ENCODE data around the gene RGS3. TPM values are rescaled to one million over a fixed set of nuclear protein-coding genes. Genes with fewer than 3 reads are reported as not detected.

Gene RGS3
- total RNA-seq, 1 donor from 2014 or later = 158 TPM

DNA sequence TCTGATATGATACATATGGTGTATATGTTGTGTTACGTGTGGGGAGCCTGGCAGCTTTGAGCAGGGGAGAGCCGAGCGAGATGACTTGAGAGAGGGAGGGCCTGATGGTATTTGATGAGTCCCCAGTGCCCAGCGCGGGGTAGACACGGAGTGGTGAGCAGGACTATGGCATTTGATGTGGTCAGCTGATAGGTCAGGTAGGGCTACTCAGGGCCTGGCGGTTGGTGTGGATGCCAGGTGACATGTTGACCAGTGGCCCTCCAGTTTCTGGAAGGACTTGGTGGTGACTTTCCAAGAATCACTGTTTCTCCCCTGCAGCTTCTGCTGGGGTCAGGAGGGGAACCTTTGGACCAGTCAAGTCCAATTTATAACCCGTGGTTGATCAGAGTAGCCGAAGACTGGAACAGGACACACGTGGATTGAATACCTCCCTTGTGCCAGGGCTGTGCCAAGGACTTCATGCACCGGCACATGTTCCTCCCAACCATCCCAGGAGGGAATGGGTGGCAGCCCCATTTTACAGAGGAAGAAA, 148.8 kb downstream of the RGS3 start:
- Histone ChIP-seq H3K36me3 (ENCODE audit: control insufficient read depth, insufficient read depth, low read length) (no peaks in the 10 kb centered on the region), H3K4me3 (ENCODE audit: low read depth, low read length) (no peak overlapping the region), H3K27me3 (ENCODE audit: control insufficient read depth, insufficient read depth, low read length) (no peaks in the 10 kb centered on the region)
- TF ChIP-seq, protein P1, sequence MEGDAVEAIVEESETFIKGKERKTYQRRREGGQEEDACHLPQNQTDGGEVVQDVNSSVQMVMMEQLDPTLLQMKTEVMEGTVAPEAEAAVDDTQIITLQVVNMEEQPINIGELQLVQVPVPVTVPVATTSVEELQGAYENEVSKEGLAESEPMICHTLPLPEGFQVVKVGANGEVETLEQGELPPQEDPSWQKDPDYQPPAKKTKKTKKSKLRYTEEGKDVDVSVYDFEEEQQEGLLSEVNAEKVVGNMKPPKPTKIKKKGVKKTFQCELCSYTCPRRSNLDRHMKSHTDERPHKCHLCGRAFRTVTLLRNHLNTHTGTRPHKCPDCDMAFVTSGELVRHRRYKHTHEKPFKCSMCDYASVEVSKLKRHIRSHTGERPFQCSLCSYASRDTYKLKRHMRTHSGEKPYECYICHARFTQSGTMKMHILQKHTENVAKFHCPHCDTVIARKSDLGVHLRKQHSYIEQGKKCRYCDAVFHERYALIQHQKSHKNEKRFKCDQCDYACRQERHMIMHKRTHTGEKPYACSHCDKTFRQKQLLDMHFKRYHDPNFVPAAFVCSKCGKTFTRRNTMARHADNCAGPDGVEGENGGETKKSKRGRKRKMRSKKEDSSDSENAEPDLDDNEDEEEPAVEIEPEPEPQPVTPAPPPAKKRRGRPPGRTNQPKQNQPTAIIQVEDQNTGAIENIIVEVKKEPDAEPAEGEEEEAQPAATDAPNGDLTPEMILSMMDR (IDR thresholded peaks at IDR 0.05; ENCODE audit: insufficient read depth, low read length, poor library complexity, severe bottlenecking) = no peak
- no peak for DNase-seq (ENCODE audit: low read depth)

DNA sequence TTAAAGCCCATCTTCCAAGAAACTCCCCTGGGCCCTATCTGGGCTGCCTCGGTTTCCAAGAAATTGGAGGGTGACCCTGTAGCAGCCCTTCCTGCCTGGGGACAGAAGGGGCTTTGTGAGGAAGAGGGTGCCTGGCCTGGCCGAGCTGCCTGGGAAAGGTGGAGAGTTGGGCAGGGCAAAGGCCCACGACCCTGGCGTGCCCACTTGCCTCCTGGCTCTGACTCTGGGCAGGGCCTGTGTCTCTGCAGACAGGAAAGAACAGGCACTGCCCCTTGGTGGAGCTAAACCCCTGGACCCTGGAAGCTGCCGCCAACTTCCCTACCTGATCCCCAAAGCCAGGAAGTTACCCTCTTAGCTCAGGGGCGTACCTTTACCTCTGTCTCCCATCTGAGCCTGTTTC, 149.3 kb downstream of the RGS3 start:
- no peaks in the 10 kb centered on the region for H3K27me3 ChIP-seq (ENCODE audit: control insufficient read depth, insufficient read depth, low read length)
- TF ChIP-seq, protein P1 (IDR thresholded peaks at IDR 0.05; ENCODE audit: insufficient read depth, low read length, poor library complexity, severe bottlenecking) = no peak
- no peaks in the 10 kb centered on the region for H3K36me3 ChIP-seq (ENCODE audit: control insufficient read depth, insufficient read depth, low read length)
- H3K4me3 ChIP-seq (ENCODE audit: low read depth, low read length) = no peak overlapping the region
- no peak for DNase-seq (ENCODE audit: low read depth)

DNA sequence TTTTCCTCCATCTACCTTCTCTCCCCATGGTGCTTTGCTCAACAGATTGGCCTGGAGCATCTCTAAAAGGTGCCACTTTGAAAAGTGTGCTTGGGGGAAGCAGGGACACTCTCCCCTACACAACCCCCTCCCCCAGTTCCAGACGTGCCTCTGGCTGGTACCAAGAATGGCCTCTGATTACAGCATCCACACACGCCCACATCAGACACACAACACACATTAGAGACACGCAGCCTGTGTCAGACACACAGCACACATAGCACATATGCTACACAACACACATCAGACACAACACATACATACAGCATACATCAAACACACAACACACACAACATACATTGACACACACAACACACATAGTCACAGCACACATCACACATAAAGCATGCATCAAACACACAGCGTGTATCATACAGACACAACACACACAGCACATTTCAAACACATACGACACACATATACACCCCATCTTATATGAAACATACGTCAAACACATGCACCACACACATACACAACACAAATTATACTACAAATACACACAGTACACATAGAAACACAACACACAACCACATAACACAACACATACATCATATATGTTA, 150.4 kb downstream of the RGS3 start:
- Histone ChIP-seq H3K36me3 (ENCODE audit: control insufficient read depth, insufficient read depth, low read length) (no peaks in the 10 kb centered on the region), H3K27me3 (ENCODE audit: control insufficient read depth, insufficient read depth, low read length) (no peaks in the 10 kb centered on the region), H3K4me3 (ENCODE audit: low read depth, low read length) (no peak overlapping the region)
- TF ChIP-seq, protein P1 (IDR thresholded peaks at IDR 0.05; ENCODE audit: insufficient read depth, low read length, poor library complexity, severe bottlenecking) = no peak
- DNase-seq (ENCODE audit: low read depth) = no peak

DNA sequence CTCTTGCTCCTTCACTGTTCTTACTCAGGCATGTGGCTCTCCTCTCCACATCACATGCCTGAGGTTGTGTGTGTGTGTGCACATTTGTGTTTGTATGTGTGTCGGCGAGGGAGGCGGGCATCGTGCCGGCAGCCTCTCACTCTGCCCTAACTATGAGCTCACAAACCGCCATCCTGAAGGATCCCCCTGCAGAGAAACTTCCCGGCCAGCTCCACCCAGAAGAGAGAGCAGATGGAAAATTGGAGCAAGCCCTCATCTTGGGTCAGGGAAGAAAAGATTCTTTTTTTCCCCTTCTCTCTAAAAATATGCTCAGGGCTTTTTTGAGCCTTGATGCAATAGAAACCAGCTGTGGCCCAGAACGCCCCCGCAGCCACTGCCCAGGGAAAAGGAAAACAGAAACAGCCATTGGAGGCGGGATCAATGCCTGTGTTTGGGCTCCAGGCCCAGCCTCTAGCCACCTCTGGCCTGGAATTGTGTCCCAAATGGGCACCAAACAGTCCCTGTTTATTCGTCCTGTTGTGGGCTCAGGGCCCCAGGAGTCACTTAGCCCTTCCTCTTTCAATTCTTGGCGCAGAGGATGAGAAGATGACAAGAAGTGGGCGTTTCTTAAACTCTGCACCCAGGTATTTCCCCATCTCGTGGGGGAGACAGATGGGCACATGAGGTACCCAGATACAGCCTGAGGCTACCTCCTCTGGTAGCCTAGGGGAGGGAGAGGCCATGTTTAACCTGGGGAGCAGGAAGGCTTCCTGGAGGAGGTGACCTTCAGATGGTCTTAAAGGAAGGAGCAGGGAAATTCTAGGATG, 151.5 kb downstream of the RGS3 start:
- H3K4me3 ChIP-seq (ENCODE audit: low read depth, low read length) = no peak overlapping the region
- no peaks in the 10 kb centered on the region for H3K36me3 ChIP-seq (ENCODE audit: control insufficient read depth, insufficient read depth, low read length)
- TF ChIP-seq, protein P1 (IDR thresholded peaks at IDR 0.05; ENCODE audit: insufficient read depth, low read length, poor library complexity, severe bottlenecking) = no peak
- H3K27me3 ChIP-seq (ENCODE audit: control insufficient read depth, insufficient read depth, low read length) = no peaks in the 10 kb centered on the region
- DNase-seq (ENCODE audit: low read depth) = no peak

DNA sequence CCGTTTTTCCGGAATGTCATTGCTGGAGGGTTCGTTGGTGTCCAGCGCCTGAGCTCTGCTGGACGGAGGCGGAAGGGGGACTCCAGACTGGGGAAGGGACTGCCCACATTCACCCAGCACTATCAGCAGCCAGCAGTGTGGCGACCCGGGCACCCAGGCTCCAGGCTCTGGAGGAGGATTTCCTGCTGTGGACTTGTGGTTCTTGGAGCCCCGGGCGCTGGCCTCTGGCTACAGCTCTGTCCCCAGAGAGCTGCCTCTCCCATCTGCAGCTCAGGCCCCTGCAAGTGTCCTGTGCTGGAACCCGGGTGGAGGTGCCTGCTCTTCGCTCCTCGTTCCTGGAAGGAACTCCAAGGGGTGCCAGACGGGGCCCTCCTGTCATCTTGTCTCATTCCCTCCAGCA, 152.6 kb downstream of the RGS3 start:
- TF ChIP-seq, protein P1 (IDR thresholded peaks at IDR 0.05; ENCODE audit: insufficient read depth, low read length, poor library complexity, severe bottlenecking) = no peak
- no peak for DNase-seq (ENCODE audit: low read depth)
- H3K4me3 ChIP-seq (ENCODE audit: low read depth, low read length) = no peak overlapping the region
- no peaks in the 10 kb centered on the region for H3K36me3 ChIP-seq (ENCODE audit: control insufficient read depth, insufficient read depth, low read length)
- H3K27me3 ChIP-seq (ENCODE audit: control insufficient read depth, insufficient read depth, low read length) = no peaks in the 10 kb centered on the region

Measured in kidney epithelial cell (primary cell).